Transverse colon (tissue), 4 donors: ENCODE data around the gene TMEM175.

Source experiments
- POLR2A ChIP-seq: fragments of 450-650 bp; IDR thresholded peaks from one replicate; pipeline ENCODE4 v1.6.1; 2016; ENCODE audit warnings: antibody characterized with exemption, mild to moderate bottlenecking, moderate library complexity
- POLR2AphosphoS5 ChIP-seq, 3 donors: sonication (generic); formaldehyde crosslinking; IDR thresholded peaks; one replicate each; pipeline ENCODE4 v1.6.1; 2016; ENCODE audit warnings: antibody characterized with exemption in 3 of 3
- TF ChIP-seq, protein P1 (sequence below), 5 experiments: fragments of 200-600 bp in 3 of 5; fragments of 450-650 bp in 2 of 5; sonication (generic) in 3 of 5; IDR thresholded peaks; 1 replicate in 2 of 5; 2 replicates in 3 of 5; pipeline ENCODE4 v1.5.1; 2016 to 2017; ENCODE audit warnings: antibody characterized with exemption in 5 of 5, inconsistent platforms in 3 of 5, mild to moderate bottlenecking in 2 of 5, moderate library complexity in 1 of 5

DNA sequence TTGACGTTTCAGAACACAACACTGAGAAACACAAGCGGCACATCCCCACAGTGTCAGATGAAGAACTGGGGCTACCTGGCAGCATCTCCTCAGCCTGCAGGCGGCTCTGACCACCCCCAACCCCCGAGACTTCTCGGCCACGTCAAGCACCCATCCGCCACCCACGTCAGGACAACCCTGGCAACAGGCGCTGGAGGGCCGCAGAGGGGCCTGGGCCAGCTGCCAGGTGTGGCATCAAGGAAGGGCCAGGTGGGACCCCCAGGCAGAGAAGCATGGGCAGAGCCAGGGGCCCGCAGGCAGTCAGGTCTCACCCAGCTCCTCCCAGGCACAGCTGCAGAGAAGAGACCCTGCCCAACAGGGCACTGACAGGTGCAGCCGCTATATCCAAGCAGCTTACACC is 22.4 kb upstream of the TMEM175 start:
- TF ChIP-seq POLR2AphosphoS5 (IDR thresholded peaks at IDR 0.05) (no peak), POLR2A (no peak)
- TF ChIP-seq, protein P1, sequence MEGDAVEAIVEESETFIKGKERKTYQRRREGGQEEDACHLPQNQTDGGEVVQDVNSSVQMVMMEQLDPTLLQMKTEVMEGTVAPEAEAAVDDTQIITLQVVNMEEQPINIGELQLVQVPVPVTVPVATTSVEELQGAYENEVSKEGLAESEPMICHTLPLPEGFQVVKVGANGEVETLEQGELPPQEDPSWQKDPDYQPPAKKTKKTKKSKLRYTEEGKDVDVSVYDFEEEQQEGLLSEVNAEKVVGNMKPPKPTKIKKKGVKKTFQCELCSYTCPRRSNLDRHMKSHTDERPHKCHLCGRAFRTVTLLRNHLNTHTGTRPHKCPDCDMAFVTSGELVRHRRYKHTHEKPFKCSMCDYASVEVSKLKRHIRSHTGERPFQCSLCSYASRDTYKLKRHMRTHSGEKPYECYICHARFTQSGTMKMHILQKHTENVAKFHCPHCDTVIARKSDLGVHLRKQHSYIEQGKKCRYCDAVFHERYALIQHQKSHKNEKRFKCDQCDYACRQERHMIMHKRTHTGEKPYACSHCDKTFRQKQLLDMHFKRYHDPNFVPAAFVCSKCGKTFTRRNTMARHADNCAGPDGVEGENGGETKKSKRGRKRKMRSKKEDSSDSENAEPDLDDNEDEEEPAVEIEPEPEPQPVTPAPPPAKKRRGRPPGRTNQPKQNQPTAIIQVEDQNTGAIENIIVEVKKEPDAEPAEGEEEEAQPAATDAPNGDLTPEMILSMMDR (IDR thresholded peaks at IDR 0.05): no peak
